ENCODE measurements around the gene SYMPK.

Gene SYMPK

GRCh38 chr19:45814166-45814780, 48.7 kb downstream of the SYMPK start:
- TF ChIP-seq BACH2 (CRISPR knock-in tag; IDR thresholded peaks at IDR 0.05; ENCODE audit: borderline replicate concordance) (no peak), ZNF565 (CRISPR knock-in tag; conservative IDR thresholded peaks at IDR 0.05; ENCODE audit: low read depth) (no peak), ESRRG (CRISPR knock-in tag; IDR thresholded peaks at IDR 0.05) (no peak), CSDC2 (CRISPR knock-in tag; IDR thresholded peaks at IDR 0.05) (no peak), ZFP30 (CRISPR knock-in tag; IDR thresholded peaks at IDR 0.05) (no peak), ZNF70 (CRISPR knock-in tag; IDR thresholded peaks at IDR 0.05) (no peak), TCF4 (CRISPR knock-in tag; IDR thresholded peaks at IDR 0.05; ENCODE audit: borderline replicate concordance) (no peak), GLIS3 (CRISPR knock-in tag; IDR thresholded peaks at IDR 0.05) (no peak), ARNTL (CRISPR knock-in tag; IDR thresholded peaks at IDR 0.05; ENCODE audit: borderline replicate concordance, low read depth) (no peak), SNAI2 (CRISPR knock-in tag; IDR thresholded peaks at IDR 0.05) (no peak), ZFP3 (CRISPR knock-in tag; IDR thresholded peaks at IDR 0.05) (no peak), ISL1 (CRISPR knock-in tag; IDR thresholded peaks at IDR 0.05) (no peak), ZC3H10 (CRISPR knock-in tag; IDR thresholded peaks at IDR 0.05) (no peak), ZNF8 (CRISPR knock-in tag; IDR thresholded peaks at IDR 0.05) (no peak)
- TF ChIP-seq, protein P1, sequence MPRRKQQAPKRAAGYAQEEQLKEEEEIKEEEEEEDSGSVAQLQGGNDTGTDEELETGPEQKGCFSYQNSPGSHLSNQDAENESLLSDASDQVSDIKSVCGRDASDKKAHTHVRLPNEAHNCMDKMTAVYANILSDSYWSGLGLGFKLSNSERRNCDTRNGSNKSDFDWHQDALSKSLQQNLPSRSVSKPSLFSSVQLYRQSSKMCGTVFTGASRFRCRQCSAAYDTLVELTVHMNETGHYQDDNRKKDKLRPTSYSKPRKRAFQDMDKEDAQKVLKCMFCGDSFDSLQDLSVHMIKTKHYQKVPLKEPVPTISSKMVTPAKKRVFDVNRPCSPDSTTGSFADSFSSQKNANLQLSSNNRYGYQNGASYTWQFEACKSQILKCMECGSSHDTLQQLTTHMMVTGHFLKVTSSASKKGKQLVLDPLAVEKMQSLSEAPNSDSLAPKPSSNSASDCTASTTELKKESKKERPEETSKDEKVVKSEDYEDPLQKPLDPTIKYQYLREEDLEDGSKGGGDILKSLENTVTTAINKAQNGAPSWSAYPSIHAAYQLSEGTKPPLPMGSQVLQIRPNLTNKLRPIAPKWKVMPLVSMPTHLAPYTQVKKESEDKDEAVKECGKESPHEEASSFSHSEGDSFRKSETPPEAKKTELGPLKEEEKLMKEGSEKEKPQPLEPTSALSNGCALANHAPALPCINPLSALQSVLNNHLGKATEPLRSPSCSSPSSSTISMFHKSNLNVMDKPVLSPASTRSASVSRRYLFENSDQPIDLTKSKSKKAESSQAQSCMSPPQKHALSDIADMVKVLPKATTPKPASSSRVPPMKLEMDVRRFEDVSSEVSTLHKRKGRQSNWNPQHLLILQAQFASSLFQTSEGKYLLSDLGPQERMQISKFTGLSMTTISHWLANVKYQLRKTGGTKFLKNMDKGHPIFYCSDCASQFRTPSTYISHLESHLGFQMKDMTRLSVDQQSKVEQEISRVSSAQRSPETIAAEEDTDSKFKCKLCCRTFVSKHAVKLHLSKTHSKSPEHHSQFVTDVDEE (CRISPR knock-in tag; IDR thresholded peaks at IDR 0.05): no peak
- TF ChIP-seq, protein P2, sequence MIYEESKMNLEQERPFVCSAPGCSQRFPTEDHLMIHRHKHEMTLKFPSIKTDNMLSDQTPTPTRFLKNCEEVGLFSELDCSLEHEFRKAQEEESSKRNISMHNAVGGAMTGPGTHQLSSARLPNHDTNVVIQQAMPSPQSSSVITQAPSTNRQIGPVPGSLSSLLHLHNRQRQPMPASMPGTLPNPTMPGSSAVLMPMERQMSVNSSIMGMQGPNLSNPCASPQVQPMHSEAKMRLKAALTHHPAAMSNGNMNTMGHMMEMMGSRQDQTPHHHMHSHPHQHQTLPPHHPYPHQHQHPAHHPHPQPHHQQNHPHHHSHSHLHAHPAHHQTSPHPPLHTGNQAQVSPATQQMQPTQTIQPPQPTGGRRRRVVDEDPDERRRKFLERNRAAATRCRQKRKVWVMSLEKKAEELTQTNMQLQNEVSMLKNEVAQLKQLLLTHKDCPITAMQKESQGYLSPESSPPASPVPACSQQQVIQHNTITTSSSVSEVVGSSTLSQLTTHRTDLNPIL (CRISPR knock-in tag; IDR thresholded peaks at IDR 0.05; ENCODE audit: low read depth): no peak
- TF ChIP-seq, protein P3, sequence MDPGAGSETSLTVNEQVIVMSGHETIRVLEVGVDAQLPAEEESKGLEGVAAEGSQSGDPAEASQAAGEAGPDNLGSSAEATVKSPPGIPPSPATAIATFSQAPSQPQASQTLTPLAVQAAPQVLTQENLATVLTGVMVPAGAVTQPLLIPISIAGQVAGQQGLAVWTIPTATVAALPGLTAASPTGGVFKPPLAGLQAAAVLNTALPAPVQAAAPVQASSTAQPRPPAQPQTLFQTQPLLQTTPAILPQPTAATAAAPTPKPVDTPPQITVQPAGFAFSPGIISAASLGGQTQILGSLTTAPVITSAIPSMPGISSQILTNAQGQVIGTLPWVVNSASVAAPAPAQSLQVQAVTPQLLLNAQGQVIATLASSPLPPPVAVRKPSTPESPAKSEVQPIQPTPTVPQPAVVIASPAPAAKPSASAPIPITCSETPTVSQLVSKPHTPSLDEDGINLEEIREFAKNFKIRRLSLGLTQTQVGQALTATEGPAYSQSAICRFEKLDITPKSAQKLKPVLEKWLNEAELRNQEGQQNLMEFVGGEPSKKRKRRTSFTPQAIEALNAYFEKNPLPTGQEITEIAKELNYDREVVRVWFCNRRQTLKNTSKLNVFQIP (CRISPR knock-in tag; IDR thresholded peaks at IDR 0.05; ENCODE audit: borderline replicate concordance, low read depth): no peak
- TF ChIP-seq, protein P4, sequence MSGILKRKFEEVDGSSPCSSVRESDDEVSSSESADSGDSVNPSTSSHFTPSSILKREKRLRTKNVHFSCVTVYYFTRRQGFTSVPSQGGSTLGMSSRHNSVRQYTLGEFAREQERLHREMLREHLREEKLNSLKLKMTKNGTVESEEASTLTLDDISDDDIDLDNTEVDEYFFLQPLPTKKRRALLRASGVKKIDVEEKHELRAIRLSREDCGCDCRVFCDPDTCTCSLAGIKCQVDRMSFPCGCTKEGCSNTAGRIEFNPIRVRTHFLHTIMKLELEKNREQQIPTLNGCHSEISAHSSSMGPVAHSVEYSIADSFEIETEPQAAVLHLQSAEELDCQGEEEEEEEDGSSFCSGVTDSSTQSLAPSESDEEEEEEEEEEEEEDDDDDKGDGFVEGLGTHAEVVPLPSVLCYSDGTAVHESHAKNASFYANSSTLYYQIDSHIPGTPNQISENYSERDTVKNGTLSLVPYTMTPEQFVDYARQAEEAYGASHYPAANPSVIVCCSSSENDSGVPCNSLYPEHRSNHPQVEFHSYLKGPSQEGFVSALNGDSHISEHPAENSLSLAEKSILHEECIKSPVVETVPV (CRISPR knock-in tag; IDR thresholded peaks at IDR 0.05): no peak
- ATAC-seq: no peak

DNA sequence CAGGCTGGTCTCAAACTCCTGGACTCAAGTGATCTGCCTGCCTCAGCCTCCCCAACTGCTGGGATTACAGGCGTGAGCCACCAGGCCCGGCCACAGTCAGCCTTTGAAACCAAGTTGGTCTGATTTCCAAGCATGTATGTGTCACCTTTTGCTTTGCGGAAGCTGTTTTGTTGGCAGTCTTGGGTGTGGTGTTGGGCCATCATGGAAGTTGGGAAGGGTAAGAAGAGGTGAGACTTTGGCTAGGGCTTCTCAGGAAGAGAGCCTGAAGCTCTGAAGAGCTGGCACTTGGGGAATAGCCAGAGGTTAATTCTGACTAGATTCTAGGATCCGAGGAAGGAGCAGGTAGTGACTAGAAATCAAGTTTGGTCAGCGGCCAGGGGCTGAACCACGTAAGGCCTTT, 50.6 kb downstream of the SYMPK start:
- no peak for ATAC-seq
- TF ChIP-seq GLIS3 (CRISPR knock-in tag; IDR thresholded peaks at IDR 0.05) (no peak), TCF4 (CRISPR knock-in tag; IDR thresholded peaks at IDR 0.05; ENCODE audit: borderline replicate concordance) (no peak), ZNF565 (CRISPR knock-in tag; conservative IDR thresholded peaks at IDR 0.05; ENCODE audit: low read depth) (no peak), ZFP3 (CRISPR knock-in tag; IDR thresholded peaks at IDR 0.05) (no peak), SNAI2 (CRISPR knock-in tag; IDR thresholded peaks at IDR 0.05) (no peak), ARNTL (CRISPR knock-in tag; IDR thresholded peaks at IDR 0.05; ENCODE audit: borderline replicate concordance, low read depth) (no peak), ISL1 (CRISPR knock-in tag; IDR thresholded peaks at IDR 0.05) (no peak), RARB (CRISPR knock-in tag; IDR thresholded peaks at IDR 0.05) (no peak), ESRRG (CRISPR knock-in tag; IDR thresholded peaks at IDR 0.05) (no peak), ZFP30 (CRISPR knock-in tag; IDR thresholded peaks at IDR 0.05) (no peak), BACH2 (CRISPR knock-in tag; IDR thresholded peaks at IDR 0.05; ENCODE audit: borderline replicate concordance) (no peak), PATZ1 (CRISPR knock-in tag; IDR thresholded peaks at IDR 0.05; ENCODE audit: borderline replicate concordance) (no peak)
- TF ChIP-seq, protein P2 (CRISPR knock-in tag; IDR thresholded peaks at IDR 0.05; ENCODE audit: low read depth): no peak
- TF ChIP-seq, protein P3 (CRISPR knock-in tag; IDR thresholded peaks at IDR 0.05; ENCODE audit: borderline replicate concordance, low read depth): no peak
